Activated T-cell treated with anti-CD3 and anti-CD28 coated beads for 4 hours (primary cell): ENCODE measurements around the gene SNF8.

Experiments used
- DNase-seq: peaks from one replicate; pipeline ENCODE4 v3.0.0-alpha.2; 2020

Gene SNF8

GRCh38 chr17:48928876-48929811 is 15.5 kb downstream of the SNF8 start:
- no peak for DNase-seq

GRCh38 chr17:48927978-48928745 is 16.5 kb downstream of the SNF8 start:
- DNase-seq: no peak

GRCh38 chr17:48925991-48926342 is 18.7 kb downstream of the SNF8 start:
- DNase-seq: no peak

GRCh38 chr17:48925251-48925990 is 19.2 kb downstream of the SNF8 start:
- no peak for DNase-seq

GRCh38 chr17:48915459-48916282 is 29.0 kb downstream of the SNF8 start:
- DNase-seq: peak; percentile 13

- no peak for DNase-seq
Observed at GRCh38 chr17:48912476-48912875, 32.2 kb downstream of the SNF8 start.

GRCh38 chr17:48910370-48910769 is 34.3 kb downstream of the SNF8 start:
- DNase-seq: no peak

- DNase-seq: no peak
Observed at GRCh38 chr17:48909783-48910182, 34.9 kb downstream of the SNF8 start.

- peak; percentile 92 for DNase-seq
Observed at GRCh38 chr17:48908853-48909394, 35.7 kb downstream of the SNF8 start.

- peak; percentile 83 for DNase-seq
Observed at GRCh38 chr17:48908047-48908843, 36.4 kb downstream of the SNF8 start, which contains the start of gene UBE2Z. UBE2Z (plus strand) TSS chr17:48908407; CDS start chr17:48908504, 97 bp downstream.

GRCh38 chr17:48907713-48908046 is 37.0 kb downstream of the SNF8 start:
- DNase-seq: no peak

GRCh38 chr17:48905987-48906515 is 38.6 kb downstream of the SNF8 start:
- DNase-seq: no peak

GRCh38 chr17:48904428-48904827 is 40.2 kb downstream of the SNF8 start:
- no peak for DNase-seq

- no peak for DNase-seq
Observed at GRCh38 chr17:48903401-48903800, 41.2 kb downstream of the SNF8 start.

- no peak for DNase-seq
Observed at GRCh38 chr17:48901241-48901640, 43.4 kb downstream of the SNF8 start.

GRCh38 chr17:48894886-48895285 is 49.8 kb downstream of the SNF8 start:
- no peak for DNase-seq

GRCh38 chr17:48893646-48894508 is 50.8 kb downstream of the SNF8 start:
- no peak for DNase-seq

- no peak for DNase-seq
Observed at GRCh38 chr17:48892940-48893645, 51.5 kb downstream of the SNF8 start.

- no peak for DNase-seq
Observed at GRCh38 chr17:48890086-48890485, 54.6 kb downstream of the SNF8 start.
